ENCODE measurements around the gene PLEKHG4.

The PLEKHG4 gene, protein sequence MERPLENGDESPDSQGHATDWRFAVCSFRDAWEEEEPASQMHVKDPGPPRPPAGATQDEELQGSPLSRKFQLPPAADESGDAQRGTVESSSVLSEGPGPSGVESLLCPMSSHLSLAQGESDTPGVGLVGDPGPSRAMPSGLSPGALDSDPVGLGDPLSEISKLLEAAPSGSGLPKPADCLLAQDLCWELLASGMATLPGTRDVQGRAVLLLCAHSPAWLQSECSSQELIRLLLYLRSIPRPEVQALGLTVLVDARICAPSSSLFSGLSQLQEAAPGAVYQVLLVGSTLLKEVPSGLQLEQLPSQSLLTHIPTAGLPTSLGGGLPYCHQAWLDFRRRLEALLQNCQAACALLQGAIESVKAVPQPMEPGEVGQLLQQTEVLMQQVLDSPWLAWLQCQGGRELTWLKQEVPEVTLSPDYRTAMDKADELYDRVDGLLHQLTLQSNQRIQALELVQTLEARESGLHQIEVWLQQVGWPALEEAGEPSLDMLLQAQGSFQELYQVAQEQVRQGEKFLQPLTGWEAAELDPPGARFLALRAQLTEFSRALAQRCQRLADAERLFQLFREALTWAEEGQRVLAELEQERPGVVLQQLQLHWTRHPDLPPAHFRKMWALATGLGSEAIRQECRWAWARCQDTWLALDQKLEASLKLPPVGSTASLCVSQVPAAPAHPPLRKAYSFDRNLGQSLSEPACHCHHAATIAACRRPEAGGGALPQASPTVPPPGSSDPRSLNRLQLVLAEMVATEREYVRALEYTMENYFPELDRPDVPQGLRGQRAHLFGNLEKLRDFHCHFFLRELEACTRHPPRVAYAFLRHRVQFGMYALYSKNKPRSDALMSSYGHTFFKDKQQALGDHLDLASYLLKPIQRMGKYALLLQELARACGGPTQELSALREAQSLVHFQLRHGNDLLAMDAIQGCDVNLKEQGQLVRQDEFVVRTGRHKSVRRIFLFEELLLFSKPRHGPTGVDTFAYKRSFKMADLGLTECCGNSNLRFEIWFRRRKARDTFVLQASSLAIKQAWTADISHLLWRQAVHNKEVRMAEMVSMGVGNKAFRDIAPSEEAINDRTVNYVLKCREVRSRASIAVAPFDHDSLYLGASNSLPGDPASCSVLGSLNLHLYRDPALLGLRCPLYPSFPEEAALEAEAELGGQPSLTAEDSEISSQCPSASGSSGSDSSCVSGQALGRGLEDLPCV

DNA sequence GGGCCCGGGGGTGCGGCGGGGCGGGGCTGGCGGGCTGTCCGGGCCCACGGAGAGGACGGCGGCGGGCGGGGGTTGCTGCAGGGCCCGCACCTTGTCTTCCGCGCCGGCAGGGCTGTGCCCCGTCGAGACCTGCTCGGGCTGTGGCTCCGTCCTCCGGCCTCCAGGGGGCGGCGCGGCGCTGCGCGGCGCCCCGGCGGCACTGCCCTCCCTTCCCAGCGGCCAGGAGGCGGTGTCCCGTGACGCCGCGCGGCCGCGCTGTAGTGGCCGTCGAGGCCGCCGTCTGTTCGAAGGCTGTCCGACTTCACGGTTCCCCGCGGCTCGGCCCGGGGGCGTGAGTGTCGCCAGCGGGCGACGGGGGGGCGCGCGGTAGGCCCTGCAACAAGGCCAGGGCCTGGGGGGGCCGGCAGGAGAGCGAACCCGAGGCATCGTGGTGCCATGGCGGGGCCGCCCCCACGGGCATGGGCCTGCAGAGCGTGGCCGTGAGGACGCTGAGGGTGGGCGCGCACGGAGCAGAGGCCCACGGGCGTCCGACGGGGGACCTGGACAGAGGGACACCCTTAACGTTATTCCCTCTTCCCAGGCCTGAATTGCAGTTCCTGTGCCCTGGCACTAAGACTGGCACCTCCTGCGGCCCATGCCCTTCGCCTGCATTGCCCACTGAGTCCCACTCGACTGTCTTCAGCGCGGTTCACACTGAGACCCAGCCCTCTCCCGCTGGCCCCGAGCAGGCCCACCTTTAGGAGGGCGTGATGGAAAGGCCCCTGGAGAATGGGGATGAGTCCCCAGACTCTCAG lies at the start of gene PLEKHG4:
Gene PLEKHG4 (plus strand): TSS at position 237 of the 794 bp plus-strand sequence. CDS start 513 bp downstream, at position 750.
- DNase-seq: peak; percentile 13

DNA sequence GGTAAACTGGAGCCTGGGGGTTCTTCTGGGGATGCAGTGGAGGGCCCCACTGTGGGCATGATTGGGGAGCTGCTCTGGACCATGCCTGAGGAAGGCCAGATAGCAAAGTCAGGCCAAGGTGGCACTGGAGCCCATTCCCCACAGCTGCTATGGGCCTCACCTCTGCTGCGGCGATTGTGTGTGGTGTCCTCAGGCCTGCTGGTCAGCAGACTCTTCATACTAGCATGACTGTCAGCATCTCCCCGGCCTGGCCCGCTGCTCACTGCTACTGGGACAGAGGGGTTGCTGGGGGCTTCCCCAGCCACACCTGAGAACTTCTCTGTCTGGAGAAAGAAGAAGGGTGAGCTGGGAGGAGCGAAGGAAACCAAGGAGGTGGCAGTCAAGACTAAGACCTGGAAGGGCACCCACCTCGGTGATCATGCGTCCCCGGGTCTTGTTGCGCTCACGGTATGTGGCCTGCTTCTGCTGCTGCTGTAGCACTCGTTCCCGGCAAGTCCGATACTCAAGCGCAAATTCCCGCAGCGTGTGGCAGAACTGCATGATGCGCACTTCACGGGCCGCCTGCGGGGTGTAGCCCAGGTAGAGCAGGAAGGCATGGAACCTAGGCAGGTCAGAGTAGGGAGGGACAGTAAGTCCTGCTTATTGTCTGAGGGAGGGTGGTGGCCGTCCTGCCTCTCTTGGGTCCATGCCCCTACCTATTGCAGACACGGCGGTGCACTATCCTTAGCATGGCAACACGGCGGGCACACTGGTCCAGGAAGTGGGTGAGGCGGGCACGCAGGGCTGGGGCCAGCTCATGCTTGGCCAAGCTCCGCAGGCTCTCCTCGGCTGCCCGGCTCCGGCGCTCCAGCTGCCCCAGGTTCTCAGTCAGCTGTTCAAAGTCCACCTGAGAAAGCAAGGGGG lies 49.2 kb upstream of the PLEKHG4 start:
- DNase-seq: no peak

DNA sequence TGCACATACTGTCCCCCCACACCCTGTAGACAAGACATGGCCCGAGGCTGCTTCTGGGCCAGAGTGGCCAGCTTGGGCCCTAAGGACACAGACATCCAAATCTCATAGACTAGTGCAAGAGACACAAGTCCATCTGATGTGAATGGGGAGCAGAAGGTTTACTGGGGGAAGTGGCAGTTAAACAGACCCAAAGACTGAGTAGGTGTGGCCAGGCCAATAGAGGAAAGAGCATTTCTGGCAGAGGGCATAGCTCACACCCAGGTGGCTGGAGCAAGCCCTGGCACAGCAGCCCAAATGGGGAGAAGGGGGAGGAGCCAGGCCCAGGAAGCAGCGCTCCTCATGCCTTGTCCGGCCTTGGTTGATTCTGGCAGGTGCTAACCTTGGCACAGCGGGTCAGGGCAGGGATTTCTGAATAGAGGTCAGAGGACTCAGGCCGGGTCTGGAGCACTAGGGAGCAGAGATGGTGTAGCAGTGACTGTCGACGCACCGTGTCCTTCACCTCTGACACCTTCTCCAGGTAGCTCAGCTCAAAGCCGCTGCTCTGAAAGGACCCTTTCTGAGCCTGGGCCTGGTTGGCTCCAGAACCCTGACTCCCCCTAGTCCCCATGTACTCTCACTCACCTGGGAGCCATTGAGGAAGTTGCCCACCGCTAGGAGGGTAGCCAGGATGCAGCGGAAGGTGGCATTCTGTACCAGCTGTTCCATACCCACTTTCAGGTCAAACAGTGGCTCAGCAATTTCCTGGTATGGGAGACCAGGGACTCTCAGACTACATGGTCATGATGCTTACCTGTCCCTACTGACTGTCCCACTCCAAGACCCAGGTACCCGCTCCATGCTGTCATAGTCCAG lies 48.3 kb upstream of the PLEKHG4 start:
- DNase-seq: no peak

- no peak for DNase-seq
Measured at GRCh38 chr16:67233596-67233995, 45.7 kb upstream of the PLEKHG4 start.

DNA sequence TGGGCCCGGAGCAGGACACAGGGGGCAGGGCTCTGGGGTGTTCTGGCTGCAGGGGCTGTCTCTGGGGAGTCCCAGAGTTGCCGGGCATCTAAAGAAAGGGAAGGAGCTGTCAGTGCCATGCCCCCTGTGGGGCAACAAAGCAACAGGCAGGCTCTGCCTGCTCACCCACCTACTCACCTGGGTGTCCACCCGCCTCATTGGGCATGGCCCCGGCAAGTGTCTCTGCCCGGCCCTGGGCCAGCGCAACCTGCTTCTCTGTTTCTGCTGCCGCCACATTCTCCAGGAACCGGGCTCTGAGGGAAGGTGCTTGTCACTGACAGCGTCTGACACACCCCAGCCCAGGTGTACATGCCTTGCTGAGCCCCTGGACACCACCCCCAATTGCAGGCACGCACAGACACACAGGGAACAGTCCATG lies 45.1 kb upstream of the PLEKHG4 start:
- no peak for DNase-seq

- DNase-seq: no peak
Measured at GRCh38 chr16:67235816-67236562, 43.3 kb upstream of the PLEKHG4 start.

DNA sequence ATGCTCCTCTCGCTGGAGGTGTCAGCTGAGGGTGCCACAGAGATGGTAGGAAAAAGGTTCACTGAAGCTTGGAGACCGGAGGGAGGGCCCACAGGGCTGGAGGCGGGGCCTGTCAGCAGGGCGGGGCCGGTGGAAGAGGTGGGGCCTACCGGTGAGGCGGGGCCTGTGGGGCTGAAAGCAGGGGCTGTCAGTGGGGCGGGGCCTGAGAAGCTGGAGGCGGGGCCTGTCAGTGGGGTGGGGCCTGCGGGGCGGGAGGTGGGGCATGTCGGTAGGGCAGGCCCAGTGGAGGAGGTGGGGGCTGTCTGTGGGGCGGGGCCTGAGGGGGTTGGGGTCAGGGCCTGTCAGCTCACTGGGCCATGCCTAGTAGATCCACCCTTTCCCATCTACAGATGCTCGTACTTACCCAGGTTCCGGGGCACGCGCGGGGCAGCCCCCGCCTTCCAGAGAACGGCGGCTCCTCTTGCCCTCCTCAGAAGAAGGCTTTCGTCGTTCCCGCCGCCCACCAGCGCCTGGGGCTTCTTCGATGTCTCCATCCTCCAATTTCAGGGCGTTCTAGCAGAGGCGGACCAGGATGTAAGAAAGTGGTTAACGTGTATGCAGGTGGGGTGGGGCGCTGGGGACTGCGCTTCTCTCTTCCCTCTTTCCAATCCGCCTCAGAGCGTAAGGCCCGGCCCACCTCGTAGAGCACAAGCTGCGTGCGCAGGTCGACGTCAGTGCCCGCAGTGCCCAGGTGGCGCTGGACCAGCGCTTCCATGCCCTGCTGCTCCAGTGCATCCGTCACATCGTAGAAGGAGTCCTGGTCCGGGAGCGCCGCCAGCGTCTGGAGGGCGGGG lies 42.6 kb upstream of the PLEKHG4 start:
- DNase-seq: no peak

GRCh38 chr16:67237396-67238277 lies 41.7 kb upstream of the PLEKHG4 start:
- DNase-seq: no peak

DNA sequence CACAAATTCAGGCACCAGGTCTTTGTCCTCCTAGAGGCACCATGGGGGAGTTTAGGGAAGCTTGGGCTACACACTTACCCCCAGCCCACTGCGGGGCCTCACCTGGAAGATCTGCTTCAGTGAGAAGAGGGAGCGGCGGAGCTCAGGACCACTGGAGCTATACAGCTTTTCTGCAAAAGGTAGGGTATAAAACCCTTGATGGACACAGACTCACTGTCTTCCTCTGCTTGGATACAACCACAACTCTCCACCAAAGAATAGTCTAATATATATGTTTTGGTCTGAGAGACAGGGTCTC lies 41.1 kb upstream of the PLEKHG4 start:
- DNase-seq: no peak

DNA sequence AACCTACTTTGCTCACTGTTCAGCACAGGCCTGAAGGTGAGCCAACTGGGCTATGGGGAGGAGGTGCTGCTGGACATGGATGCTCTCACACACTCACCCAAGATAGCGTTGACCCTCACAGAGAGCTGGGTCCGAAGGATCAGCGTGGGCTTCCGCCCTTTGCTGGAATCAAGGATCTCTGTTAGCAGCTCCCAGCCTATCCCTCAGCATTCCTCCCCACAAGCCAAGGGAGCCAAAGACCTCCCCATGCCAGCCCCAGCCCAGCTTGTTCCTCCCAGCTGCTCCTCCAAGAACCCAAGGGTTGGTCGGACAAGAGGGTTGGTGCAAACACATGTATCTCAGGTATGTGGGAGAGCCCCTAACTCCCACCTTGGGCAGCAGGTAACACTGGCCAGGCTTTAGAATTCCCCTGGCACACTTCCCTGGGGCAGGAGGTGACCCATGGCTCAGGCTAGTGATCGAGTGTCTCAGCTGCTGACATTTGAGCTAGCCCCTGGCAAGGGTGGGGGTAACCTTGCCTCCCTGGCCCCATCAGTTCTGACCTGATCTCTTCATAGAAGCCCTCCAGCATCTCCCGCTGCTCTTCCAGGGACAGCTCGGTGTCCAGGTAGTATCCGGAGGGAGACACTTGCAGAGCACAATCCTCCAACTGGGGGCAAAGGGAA lies 40.4 kb upstream of the PLEKHG4 start:
- no peak for DNase-seq

DNA sequence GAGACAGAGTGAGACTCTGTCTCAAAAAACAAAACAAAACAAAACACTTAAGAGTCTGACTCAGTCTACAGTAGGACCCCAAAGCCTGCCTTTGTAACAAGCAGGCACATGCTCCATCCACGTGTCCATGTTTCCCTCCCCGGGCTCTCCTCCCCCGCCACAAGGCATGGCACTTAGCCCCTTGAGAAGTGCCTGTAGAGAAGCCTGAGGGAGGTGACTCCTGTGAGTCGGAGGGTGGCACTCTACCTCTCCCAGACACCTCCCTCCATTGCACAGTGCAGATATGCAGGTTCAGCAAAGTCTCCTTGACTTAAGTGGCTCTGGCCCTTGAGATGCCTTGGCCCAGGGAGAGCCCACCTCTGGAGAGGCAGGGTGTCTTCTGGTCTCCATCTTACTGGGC lies 38.8 kb upstream of the PLEKHG4 start:
- DNase-seq: peak; percentile 58

DNA sequence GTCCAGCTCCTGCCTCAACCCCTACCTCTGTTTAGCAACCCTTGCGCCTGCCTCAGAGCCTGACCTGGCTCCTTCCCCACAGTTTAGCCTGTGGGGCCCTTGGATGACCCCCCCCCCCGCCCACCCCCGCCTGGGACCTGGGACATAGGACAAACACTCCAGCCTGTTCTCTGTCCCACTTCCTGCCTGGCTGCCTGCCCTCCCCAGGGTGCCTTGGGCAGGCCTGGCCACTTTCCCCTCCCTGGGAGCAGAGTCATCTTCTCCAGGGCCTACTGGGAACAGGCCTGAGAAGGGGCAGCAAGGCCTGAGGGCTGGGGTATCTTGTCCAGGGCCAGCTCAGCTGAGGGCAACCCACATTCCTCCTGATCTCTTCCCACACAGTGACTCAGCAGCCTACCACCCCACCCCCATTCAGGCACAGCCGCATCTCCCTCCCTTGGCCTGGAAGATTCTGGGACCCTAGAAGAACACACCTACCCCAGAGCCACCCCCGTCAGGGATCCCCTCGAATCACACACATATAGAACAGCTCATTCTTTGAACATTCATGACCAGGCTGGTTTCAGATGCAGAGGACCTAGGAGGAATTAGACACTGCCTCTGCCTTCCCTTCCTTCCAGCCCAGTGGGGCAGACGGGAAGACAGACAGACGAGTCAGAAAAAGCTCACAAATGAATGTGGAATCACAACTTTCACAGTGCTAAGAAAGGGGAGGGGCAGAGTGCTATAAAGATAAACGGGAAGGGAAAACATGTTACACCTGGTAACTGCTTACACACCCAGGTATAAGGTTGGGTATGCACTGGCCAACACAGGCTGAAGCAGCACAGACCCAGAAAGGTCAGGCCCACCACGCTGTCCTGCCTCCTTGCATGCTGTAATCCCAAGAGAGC lies 38.1 kb upstream of the PLEKHG4 start:
- DNase-seq: no peak

DNA sequence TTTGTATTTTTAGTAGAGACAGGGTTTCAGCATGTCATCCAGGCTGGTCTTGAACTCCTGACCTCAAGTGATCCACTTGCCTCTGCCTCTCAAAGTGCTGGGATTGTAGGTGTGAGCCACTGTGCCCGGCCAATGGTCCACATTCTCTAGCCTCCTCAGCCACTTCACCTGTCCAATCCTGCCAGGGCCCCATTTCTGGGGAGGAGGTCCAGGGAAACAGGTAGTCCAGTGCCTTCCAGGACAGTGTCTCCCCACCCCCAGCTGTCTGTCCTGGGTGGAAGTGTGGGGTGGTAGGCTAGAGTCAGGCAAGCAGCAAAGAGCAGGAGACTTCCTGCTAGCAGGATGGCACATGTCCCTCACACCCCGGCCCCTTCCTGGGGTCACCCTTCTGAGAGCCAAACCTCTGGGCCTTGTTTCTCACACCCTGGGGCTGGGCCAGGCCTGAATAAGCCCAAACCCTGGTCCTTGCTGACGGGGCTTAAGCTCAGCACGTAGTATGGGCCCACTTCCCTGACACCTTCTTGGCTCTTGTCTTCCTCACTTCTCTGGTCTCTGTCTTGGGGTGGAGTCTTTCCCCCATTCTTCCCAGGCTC lies 37.1 kb upstream of the PLEKHG4 start:
- DNase-seq: no peak

DNA sequence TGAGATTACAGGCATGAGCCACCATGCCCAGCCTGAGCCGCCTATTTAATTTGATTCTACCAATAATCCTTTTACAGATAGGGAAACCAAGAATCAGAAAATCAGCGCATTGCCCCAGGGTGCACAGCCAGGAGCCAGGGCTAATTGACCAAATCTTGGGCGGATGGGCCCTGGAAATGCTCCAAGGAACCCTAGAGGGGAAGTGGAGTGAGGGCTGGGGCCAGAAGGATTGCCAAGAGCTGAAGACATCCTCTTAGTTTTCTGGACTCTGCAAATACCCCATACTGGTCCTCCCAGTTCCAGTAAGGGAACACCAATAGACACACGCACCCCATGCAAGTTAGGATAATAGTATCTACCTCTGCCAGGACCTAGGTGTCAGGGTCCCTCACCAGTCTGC lies 35.9 kb upstream of the PLEKHG4 start:
- no peak for DNase-seq

DNA sequence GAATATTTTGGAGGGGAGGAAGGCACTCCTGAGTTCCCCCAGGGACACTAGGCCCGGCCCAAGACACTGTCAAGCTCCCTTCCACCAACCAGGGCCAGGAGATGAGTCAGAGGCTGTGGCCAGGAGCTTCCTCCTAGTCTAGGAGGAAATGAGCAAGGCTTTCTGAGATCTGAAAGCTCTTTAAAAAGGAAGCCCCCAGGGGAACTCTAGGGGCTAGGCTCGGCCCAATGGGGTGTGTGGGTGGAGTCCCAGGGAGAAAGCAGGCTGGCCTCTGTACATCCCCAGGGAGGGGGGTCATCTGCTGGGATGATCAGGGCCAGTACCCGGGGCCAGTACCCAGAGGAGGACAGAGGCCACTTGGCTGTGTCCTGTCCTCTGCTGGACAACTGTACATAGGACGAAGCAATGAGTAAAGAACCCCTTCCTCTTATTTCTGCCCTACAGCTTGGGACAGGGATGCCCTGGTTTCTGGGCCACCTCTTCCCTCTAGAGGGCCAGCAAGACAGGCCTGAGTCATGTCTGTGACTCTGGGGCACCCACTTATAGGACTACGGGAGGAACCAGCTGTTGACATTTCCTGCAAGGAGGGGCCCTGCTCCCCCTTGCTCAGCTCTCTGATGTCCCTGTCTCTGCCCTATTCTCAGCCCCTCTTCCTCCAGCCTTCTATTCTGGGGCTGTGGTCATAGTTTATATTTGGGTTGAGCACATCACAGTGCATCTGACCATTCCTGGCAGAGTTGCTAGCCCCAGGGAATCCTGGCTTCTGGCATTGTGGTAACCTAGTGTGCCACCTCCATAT lies 34.7 kb upstream of the PLEKHG4 start:
- DNase-seq: no peak
